GM19467 (cell line): ENCODE results near the gene HPCAL1.
"Not testable (repeated sequence)": the region's sequence is repeated elsewhere in the genome, so short reads cannot be mapped to it uniquely, and the experiment has no call there.

Experiments
- ATAC-seq: cut with Tn5 transposase; IDR thresholded peaks from one replicate; pipeline ENCODE4 v1.9.1; 2021; ENCODE audit warnings: mild to moderate bottlenecking, moderate library complexity; ENCODE audit not compliant: unreplicated experiment

The HPCAL1 gene

DNA sequence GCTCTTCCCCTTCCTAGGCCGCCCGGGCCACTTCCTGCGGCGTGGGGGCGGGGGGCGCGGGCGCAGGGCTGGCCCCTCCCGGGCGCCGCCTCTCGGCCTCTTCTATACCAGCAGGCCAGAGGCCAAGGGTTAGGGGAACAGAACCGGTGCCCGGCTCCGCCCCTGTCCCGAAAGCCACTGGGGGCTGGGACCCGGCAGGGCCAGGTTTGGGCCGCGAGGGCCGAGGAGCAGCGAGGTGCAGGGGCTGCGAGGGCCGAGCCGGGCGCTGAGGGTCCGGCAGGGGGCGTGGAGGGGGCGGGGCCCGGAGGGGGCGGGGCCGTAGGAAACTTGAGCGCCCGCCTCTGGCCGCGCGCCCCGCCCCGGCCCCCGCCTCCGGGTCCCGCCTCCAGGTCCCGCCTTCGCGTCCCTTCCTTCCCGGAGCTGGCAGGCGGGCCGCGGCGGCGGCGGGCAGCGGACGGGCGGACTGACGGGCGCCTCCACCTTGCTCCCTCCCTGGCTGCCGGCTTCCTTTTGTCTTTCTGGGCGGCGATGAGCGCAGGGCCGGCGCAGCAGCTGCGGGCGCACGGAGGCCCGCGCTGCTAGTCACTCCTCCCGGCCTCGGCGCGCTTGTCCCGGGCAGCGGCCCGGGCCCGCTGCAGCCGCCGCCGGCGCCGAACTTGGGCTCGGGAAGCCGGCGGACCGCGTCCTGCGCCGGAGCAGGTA, at the start of gene HPCAL1:
TSS of gene HPCAL1 (plus strand) at position 426 of the 702 bp plus-strand sequence. CDS start 116,854 bp downstream, outside the sequence.
- peak; percentile 73 for ATAC-seq

DNA sequence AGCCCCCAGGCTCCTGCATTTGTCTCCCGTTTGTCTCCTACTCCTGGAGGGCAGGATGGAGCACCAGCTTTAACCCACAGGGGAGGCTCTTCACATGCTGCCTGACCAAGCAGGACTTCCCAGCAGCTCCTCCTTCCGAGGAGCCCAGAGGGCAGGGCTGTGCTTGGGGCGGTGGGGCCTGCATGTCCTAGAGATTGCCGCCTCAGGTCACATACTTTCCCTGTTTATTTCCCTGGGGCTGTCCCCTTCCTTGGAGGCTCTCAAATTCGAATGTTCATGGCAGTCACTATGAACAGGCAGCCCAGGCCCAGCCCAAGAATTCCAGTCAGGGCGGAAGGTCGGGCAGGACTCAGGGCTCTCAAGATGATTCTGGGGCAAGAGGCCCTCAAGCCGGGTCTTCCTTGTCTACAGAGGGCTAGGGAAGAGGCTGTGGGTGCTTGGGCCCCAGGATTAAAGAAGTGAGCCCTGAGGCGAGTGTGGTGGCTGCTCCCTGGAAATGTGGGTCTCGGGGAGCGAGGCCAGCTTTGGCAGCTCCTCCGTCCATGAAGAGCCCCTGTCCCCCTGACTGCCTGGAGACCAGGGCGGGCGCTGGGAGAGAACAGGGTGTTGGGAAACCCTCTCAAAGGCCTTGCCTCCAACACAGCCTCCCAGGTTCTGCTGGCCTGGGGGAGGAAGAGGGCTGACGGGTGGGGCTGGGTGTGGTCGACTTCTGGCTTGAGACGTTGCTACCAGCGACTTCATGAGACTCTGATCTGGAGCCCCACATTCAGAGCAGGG, 48.9 kb upstream of the HPCAL1 start:
- ATAC-seq = no peak

- no peak for ATAC-seq
These were observed 48.1 kb upstream of the HPCAL1 start for GRCh38 chr2:10254373-10255188.

DNA sequence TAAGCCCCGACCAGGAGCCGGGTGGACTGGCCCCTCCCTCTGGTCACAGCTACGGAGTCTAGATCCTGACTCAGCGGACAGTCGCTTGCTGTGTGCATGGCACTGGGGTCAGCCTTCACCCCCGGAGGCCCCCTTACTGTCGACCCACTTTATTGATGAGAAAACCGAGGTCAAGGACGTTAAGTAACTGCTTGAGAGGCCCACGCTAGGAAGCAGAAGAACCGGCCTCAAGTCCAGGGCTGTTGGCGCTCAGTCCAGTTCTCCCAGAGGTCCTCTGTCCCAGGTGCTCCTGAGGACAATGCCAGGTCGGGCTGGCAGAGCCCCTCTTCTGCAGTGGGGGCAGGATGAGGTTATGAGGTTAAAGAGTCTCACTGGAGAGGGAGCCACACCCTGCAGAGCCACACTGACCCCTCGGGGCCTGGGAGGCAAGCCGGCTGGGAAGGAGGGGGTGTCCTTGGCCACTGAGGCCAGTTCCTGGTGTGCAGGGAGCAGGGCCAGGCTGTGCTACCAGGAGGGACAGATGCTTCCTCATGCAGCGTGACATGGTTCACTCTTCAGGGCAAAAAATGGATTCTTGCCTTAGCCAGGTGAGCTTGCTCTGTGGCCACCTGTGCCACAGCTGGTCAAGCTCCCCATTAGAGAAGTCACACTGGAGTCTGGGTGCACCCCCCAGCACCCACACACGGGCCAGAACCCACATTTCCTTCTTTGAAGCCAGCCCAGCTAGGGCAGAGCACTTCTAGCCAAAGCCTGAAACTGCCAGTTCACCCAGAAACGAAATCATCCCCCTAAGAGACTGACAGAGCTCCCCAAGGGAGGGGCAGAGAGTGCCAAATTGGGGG, 47.3 kb upstream of the HPCAL1 start:
- no peak for ATAC-seq

DNA sequence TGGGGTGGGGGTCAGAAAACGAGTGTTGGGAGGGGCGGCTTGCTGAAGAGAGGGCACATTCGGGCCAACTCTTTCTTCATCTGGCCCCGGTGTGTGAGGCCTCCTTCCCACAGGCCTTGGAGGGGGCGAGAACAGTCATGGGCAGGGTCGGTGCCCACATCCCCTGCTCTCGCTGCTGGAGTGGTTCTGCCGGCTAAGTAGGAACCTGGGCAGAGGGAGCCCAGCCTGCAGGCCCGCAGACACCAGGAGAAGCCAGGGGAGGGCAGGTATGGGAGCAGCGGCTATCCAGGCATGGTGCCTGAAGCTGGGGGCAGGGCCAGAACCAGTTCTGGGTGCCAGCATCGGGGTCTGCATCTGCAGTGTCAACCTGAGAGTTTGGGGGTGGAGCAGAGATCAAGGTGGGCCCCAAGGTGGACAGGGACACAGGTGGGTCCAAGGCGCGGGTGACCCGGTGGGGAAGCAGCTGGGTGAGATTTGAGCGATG, 46.6 kb upstream of the HPCAL1 start:
- ATAC-seq = no peak

- no peak for ATAC-seq
These were observed 46.1 kb upstream of the HPCAL1 start for GRCh38 chr2:10256515-10257031.

DNA sequence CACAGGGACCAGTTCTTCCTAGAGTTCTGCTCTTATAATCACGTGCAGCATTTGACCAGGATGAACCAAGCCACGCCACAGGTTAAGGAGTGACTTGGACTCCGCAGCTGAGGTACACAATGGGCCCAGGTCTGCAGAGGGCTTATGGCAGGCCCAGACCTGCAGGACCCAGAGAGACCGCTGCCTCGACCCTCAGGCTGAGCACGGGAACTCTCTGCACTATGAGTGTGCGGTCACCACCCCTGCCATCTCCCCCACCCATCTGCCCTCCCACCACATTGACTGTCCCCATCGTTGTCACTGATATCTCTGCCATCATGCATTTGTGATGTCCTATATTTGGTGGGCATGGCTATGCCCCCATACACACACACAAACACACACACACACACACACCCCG, 45.7 kb upstream of the HPCAL1 start:
- ATAC-seq = no peak

- no peak for ATAC-seq
These were observed 45.1 kb upstream of the HPCAL1 start for GRCh38 chr2:10257500-10258147.

DNA sequence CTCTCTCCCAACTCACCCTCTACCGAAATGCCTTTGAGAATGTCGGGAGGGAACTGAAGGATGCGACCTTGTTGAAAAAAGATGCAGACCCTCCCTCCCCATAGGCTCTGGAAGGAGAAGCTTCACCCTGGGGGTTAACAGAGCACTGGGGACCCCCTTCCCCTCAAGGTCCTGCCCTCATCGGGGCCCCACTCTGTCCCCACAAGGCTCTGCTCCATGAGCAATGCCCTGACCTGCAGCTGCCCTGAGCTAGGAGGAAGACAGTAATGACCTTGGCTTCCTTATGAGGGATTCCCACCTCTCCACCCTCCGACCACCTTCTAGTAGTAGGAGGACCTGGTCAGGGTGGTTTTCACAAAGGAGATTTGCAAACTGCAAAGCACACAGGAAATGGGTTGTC, 44.4 kb upstream of the HPCAL1 start:
- ATAC-seq = no peak

GRCh38 chr2:10258726-10259125, 44.0 kb upstream of the HPCAL1 start:
- no peak for ATAC-seq

GRCh38 chr2:10260130-10260529, 42.6 kb upstream of the HPCAL1 start:
- ATAC-seq = no peak

GRCh38 chr2:10263526-10263925, 39.2 kb upstream of the HPCAL1 start:
- not testable (repeated sequence) for ATAC-seq

DNA sequence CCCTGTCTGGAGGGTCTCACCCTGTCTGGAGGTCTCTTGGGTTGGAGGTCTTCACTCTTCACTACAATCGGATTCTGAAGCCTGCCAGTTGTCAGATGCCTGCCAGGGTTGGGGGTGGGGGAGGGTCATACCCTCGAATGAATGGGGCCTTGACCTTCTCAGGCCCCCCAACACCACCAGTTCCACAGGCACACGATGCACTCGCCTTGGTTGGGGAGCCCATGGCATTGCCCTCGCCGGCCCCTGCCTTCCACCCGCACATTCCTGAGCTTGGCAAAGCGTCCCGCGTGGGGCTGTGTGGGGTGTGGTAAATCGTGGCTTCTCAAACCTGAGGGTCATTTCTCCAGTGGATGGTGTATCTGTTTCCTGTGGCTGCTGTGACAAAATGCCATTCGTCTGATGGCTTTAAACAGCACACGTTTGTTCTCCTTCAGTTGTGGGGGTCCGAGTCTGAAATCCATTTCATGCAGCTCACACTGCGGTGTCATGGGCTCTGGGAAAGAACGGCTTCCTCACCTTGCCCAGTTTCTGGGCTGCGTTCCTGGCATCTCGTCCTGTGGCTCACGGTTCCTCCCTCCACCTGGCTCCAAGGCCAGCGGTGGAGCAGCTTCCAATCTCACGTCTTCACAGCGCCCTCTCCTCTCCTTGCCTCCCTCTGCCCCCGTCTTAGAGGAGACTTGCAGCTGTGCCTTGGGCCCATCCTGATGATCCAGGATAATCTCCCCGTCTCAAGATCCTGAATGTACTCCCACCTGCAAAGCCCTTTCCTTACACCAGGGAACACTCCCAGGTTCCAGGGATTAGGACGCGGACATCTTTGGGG, 38.0 kb upstream of the HPCAL1 start:
- ATAC-seq = no peak

- ATAC-seq = no peak
These were observed 37.2 kb upstream of the HPCAL1 start for GRCh38 chr2:10265329-10266132.

DNA sequence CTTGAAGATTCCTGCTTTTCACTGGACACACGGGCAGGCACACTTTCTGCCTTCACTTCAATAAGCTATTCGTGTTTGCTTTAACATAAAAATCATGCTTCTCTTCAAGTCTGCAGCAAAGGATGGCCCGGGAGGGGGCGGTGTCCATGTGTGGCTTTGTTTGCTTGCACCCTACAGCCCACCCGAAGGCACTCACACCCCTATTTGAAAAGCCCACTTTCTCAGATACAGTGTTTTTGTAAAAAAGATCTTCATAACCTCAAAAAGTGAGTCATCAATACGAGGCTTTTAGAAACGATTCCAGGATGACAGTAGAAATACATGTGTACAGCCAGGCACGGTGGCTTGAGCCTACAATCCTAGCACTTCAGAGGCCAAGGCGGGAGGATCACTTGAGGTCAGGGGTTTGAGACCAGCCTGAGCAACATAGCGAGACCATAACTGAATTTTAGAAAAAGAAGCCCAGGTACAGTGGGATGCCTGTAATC, 36.5 kb upstream of the HPCAL1 start:
- no peak for ATAC-seq

- no peak for ATAC-seq
These were observed 35.7 kb upstream of the HPCAL1 start for GRCh38 chr2:10267036-10267435.

GRCh38 chr2:10267551-10268465, 34.9 kb upstream of the HPCAL1 start:
- ATAC-seq = no peak
